HG03354 (cell line): ENCODE results near the gene ADORA3.

Experiments
- ATAC-seq: cut with Tn5 transposase; IDR thresholded peaks from one replicate; pipeline ENCODE4 v1.9.1; 2021; ENCODE audit warnings: mild to moderate bottlenecking; ENCODE audit not compliant: unreplicated experiment, poor library complexity, severe bottlenecking

Gene ADORA3

DNA sequence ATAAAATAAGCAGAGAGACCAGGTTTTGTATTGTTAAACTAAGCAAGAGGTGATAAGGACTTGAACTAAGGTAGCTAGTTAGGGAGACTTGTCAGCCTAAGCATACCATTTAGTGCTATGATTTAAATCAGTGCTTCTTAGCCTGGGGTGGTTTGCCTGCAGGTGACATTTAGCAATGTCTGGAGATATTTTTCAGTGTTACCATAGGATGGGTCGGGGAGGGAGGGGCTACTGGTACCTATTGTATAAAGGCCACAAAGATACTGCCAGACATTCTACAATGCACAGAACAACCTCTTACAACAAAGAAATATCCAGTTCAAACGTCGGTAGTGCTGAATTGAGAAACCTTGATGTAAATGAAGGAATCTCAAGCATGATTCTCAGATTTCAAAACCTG is 50.9 kb downstream of the ADORA3 start:
- ATAC-seq: no peak

GRCh38 chr1:111450185-111450584 is 53.2 kb downstream of the ADORA3 start:
- ATAC-seq: no peak

DNA sequence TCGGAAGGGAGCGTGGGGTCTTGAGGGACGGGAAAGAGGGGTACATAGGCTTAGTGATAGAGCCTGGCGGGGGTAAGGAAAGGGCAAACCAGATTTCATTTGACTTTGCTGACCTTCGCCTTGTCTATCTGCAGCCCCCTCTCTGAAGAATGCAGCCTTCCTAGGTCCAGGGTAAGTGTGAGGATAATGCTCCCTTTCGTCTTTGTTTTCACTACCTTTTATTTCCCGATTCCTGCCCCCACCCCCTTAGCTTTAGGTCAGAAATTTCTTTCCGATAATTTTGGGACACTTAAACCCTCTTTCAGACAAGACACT is 53.8 kb downstream of the ADORA3 start:
- ATAC-seq: no peak
